HG02852 (cell line): Measurements from ENCODE around the gene SGCB.

Experiments
- ATAC-seq: cut with Tn5 transposase; IDR thresholded peaks from one replicate; pipeline ENCODE4 v1.9.1; 2021; ENCODE audit warnings: mild to moderate bottlenecking, moderate library complexity; ENCODE audit not compliant: unreplicated experiment

The SGCB gene

DNA sequence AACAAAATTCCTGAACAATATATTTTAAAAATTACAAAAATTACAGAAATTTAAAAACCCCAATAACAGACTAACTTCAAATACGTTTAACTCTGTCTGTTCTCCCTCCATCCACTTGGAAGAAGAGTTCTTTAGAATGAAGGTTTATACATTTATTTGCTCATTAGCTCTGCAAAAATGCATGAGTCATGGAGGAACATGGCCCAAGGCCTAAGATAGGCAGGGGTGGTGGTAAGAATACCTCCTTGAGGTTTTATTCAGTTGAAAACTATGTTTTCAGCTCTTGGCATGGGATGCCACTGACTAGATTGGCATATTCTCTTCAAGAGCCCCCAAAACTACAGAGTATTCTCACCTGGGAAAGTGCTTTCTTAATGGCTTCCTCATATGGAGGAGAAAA, 9.1 kb downstream of the SGCB start:
- ATAC-seq, result no peak

DNA sequence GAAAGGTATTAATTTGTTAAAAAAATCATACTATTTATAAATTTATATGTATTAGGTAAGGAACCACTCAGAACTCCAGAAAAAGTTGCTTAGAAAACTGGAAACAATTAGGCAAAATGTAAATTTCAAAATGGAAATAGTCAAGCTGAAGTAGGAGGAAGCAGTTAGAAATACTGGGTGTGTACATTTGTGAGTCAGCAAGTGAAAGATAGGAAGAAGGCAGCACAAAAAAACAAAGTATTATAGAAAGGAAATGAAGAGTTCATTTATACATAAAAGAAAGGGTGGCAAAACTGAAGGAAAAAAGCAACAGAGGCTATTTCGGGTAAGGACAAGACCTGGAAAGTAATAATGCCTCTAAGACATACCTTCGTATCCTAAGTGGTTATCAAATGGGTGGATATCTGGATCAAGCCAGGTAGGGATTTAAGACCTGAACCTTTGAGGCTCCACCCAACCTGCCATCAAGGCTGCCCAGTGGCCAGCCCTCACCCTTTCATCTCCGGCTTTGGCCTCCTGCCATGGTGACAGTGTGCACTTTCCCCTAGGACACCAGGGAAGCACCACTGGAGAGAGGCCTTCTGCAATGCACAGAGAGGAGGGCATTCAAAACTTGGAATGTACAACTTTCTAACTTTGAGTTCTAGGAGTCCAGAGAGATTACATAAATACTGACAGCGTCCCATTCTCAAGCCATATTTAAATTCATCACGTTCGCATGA, 18.0 kb downstream of the SGCB start, which contains the start of gene LRRC66:
LRRC66 (minus strand) TSS at position 428 of the 722 bp plus-strand sequence. CDS start 2,750 bp downstream, outside the sequence.
- no peak for ATAC-seq

DNA sequence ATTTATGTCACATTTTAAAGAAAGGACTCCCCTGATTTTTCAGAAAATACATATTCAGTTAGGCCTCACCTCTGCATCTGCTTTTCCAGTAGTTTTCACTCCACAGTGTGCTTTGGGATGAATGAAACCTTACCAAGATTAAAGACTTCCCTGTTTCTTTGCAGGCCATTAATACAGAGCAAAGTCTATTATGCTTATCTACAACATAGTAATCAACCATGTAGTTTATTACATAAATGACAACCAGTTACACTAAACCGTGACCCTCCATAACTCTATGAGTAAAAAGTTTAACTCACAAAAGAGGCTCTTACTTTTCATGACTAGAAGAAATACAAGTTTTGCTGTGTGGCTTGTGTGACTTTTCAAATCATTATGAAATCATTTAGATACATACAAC, 20.3 kb downstream of the SGCB start:
- ATAC-seq, result no peak

DNA sequence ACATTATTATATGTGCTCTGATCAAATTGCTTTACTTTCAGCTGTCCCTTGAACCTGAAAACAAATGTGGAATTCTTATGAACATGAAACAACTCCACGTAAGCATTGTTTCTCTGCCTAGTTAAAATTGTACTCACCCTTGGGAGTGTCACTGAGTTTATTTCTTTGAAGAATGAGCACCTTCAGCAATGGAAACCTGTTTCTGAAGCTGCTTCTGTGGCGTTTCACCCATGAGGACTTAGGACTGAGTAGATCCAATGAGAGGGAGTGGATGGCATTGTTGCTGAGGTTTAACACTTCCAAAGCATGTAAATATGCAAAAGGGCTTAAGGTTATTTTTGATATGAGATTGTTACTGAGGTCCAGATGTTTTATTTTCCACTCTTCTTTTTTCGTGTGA, 21.1 kb downstream of the SGCB start:
- ATAC-seq, result no peak

DNA sequence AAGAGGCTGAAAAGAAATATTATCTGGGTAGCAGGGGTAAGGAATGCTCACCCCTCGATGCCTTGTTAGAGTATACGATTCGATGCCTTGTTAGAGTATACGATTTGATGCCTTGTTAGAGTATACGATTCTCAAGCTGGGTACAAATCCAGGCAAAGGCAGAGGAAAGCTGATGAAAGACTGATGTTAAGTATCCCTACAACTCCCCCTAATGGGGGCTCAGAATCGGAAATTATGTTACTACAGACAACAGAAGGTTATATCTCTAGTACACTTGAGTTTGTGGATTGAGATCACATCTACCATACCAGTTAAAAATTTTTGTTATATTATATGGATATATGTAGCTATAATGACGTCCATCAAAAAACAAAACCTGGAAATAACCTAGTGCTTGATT, 22.7 kb downstream of the SGCB start:
- no peak for ATAC-seq

DNA sequence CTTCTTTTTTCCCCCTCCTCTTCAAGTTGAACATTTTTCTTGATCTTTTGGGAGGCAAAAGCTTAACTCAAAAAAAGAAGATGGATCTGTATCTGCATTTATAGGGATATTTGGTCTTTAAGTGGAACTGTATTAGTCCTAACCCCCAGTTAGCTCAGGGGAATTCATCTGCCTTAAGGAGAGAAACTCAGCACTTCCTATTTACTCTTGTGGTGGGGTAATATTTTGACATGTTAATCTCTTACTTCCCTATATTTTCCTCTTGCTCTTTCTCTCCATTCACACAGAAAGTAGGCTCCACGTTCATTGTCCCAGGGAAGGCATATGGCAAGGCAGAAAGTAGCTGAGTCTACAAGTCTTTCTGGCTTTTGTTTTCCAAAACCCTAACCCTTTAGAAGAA, 23.2 kb downstream of the SGCB start:
- no peak for ATAC-seq

DNA sequence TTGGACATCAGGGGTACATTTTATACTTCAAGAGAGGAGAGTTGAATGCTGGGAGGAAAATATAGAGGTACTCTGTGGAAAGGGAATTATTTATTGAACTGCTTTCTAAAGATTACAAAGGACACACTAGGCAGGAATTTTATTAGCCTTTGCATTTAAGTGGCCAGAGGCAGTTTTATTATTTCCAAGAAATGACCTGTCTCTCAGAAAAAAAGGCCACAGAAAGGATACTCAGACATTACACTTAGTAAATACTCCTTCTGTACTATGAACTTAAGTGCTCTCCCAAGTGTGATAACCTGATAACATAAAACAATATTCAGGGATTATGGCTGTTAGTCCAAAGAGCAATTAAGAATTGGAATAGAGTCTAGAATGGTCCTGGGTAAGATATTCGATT, 25.4 kb downstream of the SGCB start:
- ATAC-seq, result no peak

DNA sequence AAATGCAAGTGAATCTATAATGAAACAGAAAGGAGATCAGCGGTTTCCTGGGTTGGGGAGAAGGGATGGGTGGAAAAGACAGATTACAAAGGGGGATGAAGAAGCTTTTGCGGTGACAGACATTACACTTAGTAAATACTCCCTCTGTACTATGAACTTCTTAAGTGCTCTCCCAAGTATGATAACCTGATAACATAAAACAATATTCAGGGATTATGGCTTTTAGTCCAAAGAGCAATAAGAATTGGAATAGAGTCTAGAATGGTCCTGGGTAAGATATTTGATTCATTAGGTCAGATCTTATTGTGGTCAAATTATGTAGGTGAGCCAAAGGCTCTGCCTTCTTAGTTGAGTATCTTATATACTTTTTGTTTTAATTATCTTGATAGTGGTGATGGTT, 27.1 kb downstream of the SGCB start:
- no peak for ATAC-seq

DNA sequence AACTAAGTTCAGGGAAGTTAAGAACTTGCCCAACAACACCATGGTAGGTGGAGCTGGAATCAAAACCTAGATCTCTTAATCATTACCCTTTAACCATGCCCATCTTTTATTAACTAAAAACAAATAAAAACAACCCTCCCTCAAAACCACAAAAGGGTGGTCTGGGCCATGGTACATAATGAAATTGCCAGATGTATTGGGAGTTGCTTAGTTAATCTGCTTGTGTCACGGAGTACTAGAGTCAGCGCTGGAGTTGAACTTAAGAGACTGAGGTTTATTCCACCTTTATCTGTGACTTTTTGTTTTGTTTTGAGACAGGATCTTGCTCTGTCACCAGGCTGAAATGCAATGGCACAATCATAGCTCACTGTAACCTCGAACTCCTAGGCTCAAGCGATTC, 31.2 kb downstream of the SGCB start:
- no peak for ATAC-seq

DNA sequence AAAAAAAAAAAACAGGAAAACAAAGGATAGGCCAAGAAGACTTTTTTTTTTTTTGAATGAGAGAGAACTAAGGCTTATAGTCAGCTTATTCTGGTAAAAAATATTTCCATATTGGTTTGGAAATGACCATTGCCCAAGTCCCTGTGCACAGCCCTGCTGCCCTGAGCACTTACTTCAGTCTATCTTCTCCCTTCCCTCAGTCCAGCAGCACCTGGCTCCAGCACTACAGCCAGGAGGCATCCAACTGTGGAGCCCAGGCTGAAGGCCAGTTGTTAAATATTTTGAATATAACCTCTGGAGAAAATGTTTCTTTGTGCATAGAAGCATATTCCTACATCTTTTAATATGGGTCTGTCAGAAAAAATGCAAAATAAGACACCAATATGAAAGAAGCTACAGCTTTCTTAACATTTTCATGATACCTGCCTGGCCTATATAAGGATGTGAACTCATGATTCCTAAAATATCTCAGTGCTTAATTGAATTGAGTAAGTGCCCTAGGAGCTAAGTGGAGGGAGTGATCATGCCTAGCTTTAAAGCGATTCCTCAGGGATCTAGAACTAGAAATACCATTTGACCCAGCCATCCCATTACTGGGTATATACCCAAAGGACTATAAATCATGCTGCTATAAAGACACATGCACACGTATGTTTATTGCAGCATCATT, 32.4 kb downstream of the SGCB start:
- ATAC-seq, result no peak

DNA sequence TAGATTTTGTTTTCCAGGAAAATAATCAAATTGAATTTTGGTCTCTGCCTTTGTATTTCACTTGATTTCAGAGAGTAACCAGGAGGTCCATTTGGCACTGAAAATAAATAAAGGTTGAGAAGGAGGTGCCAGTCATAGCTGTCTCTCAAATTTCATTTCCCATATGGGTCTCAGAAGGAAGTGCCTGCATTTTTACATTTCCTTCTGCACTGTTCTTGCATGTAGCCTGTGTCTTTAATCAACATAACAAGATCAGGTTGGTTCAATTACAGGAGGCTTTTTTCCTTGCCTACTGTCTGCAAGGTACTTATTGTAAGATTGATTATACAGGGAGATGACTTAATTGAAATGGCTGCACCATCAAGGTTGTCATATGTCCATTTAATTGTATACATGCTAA, 33.7 kb downstream of the SGCB start:
- no peak for ATAC-seq

DNA sequence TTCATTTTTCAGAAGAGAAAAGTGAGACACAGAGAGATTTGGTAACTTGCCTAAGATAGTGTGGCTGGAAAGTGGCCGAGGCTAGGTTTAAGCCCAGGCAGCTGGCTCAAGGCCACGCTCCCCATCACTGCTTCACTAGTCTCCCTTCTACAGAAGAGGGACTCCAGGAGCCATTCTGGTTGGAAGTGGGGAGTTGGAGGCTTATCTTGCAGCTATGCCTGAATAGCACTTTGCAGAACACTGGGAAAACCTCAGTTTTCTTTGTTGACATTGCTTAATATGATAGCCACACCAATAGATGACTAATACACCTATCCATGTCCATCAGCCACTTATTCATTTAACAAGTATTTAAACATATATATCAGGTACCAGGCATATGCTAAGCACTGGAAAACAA, 36.5 kb downstream of the SGCB start:
- no peak for ATAC-seq

DNA sequence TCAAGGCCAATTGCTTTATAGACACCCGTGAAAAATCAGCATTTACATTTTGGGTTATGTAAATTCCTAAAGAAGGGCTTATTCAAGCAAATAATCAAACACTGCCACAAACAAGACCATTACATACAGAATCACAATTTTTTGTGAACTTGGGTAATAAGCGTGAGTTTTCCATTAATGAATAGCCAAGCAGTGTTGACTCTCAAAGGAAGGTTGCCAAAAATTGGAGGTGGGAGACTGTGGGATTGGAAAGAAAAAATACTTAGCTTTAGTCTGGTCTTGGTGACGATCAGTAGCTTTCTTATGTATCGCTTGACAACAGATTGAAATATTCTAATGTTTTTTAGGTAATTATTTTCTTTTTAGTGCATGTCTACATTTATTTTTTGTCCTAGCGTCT, 38.8 kb downstream of the SGCB start:
- ATAC-seq, result no peak

DNA sequence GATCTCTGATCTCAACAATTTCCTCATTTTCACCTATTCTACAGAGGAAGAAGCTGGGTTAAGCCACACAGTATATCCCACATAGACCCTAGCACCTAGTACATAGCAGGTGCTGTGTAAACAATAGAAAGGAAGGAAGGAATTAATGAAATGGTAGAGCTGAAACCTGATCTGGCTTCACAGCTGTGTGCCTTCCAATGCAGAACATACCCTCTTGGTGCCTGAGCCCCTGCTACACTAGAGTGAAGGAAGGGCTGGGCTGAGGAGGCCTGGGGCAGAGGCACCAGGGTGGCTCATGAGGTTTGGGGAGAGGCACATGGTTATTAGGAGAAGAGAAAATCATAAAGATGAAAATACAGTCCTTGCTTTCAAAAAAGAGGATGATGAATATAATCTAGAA, 39.3 kb downstream of the SGCB start:
- ATAC-seq, result no peak

DNA sequence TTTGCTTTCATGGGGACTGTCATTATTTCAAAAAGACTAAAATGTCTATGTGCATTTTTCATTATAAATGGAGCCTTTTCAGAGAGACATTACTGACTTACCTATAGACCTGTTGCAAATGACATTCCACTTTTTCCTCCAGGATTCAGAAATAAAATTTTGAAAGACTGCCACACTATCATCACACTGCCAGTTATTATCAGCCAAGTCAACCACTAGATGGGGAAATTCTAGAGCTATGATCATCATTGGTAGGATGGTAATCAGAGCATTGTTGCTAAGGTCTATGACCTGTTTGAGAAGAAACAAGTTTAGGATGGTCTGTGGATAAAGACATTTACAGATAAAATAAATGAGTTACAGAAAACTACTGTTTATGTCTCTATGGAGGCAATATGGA, 40.5 kb downstream of the SGCB start:
- ATAC-seq, result no peak

DNA sequence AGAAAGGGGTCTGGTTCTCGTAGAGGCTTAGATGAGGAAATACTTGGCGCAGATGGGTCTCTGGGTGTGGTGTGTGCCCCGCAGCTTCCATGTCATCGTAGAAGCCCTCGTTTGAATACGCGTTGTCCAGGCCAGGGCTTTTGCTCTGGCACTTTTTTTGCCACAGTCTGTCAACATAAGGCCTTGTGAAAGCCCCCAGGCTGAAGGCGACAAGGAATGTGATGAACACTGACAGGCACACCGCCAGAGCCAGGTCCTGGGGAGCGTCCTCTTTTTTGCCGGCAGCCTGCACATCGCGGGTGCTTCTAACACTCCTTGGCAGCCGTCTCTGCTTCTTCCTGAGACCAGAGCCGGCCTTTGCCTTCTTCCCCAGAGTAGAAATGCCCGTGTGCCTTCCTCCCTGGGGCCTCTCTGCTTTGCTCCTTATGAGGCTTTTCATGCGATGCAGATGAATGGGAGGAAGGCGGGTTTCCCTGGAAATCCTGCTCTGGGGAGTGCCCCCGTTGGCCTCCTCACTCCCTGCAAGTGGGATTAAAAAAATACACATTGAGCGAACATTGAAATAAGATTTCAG, 42.4 kb downstream of the SGCB start:
- no peak for ATAC-seq
